SKM-1 (cell line): Measurements from ENCODE around the gene ADIG.

Experiments
- DNase-seq: peaks from one replicate; lab custom pipeline; 2025; ENCODE audit not compliant: unreplicated experiment; lab: John Stamatoyannopoulos, UW

The ADIG gene

GRCh38 chr20:38581013-38581412 lies at the start of gene ADIG:
Gene ADIG (plus strand): TSS chr20:38581197. CDS start chr20:38581251, 54 bp downstream.
- no peak for DNase-seq

GRCh38 chr20:38534756-38535155 lies 46.2 kb upstream of the ADIG start:
- no peak for DNase-seq

- DNase-seq = no peak
Measured at GRCh38 chr20:38536310-38536709, 44.7 kb upstream of the ADIG start.

GRCh38 chr20:38537176-38537575 lies 43.8 kb upstream of the ADIG start:
- DNase-seq = no peak

- DNase-seq = no peak
Measured at GRCh38 chr20:38538789-38539188, 42.2 kb upstream of the ADIG start.

GRCh38 chr20:38543014-38543906 lies 37.7 kb upstream of the ADIG start:
- DNase-seq = no peak

- DNase-seq = no peak
Measured at GRCh38 chr20:38545771-38546170, 35.2 kb upstream of the ADIG start.

- DNase-seq = no peak
Measured at GRCh38 chr20:38547288-38548085, 33.5 kb upstream of the ADIG start.

- DNase-seq = no peak
Measured at GRCh38 chr20:38548356-38549083, 32.5 kb upstream of the ADIG start.

- no peak for DNase-seq
Measured at GRCh38 chr20:38550274-38550673, 30.7 kb upstream of the ADIG start.

GRCh38 chr20:38551056-38551626 lies 29.9 kb upstream of the ADIG start:
- no peak for DNase-seq

- DNase-seq = no peak
Measured at GRCh38 chr20:38554986-38555385, 26.0 kb upstream of the ADIG start.

GRCh38 chr20:38555395-38555794 lies 25.6 kb upstream of the ADIG start:
- DNase-seq = no peak

GRCh38 chr20:38557174-38557573 lies 23.8 kb upstream of the ADIG start:
- no peak for DNase-seq

GRCh38 chr20:38558596-38559360 lies 22.2 kb upstream of the ADIG start:
- no peak for DNase-seq

GRCh38 chr20:38559764-38560163 lies 21.2 kb upstream of the ADIG start:
- DNase-seq = no peak

- DNase-seq = no peak
Measured at GRCh38 chr20:38563802-38564431, 17.1 kb upstream of the ADIG start.

- no peak for DNase-seq
Measured at GRCh38 chr20:38564680-38565079, 16.3 kb upstream of the ADIG start.

- no peak for DNase-seq
Measured at GRCh38 chr20:38566036-38566598, 14.9 kb upstream of the ADIG start.
